Measurements from ENCODE around the gene GLDC. TPM values are rescaled to one million over a fixed set of nuclear protein-coding genes. Genes with fewer than 3 reads are reported as not detected.

GLDC gene
- total RNA-seq, 8 experiments from 2014 or later = 0.76 to 58.7 (median 26.8) TPM

DNA sequence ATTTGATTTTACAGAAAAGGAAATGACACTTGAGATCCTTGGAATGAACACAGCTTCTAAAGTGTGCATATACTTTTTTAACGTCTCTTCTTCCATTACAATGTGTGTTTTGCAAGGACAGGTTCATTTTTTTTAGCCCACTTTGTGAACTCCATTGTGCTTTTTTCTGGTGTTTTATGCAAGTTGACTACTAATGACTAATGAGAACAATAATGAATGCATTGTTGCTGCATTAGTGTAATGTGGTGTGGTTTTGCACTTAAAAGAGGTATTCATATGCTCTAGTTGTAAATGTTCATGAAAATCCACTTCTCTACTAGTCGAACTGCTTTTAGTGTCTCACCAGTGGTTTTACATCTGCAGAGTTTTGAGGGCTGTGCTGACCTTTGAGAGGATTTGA, 139.0 kb downstream of the GLDC start:
- Histone ChIP-seq H3K4me3 (no peak overlapping the region), H3K4me1 (replicated peaks in 1 of 2) (no peaks in the 10 kb centered on the region), H3K27ac (no peak overlapping the region)
- WGBS, 10 experiments = 14 to 100% (median 40%) methylated on average over 1 to 2 of the region's 2 CpGs; no CpG with 5 or more reads in 1 of the 10 experiments
- ATAC-seq (replicated peaks in 6 of 8) = peak in 1 of 8 experiments; percentile 16
- in situ Hi-C loops (cut with MboI; ENCODE audit: low pct_unique_long_range_greater_than_20kb in 2 of 9, low sequenced_read_pairs in 9 of 9, unreplicated experiment in 9 of 9) = no loop called here

- in situ Hi-C loops (cut with MboI; ENCODE audit: low pct_unique_long_range_greater_than_20kb in 2 of 9, low sequenced_read_pairs in 9 of 9, unreplicated experiment in 9 of 9) = no loop called here
- no peak for ATAC-seq (replicated peaks in 6 of 8)
- Histone ChIP-seq H3K27ac (no peak overlapping the region), H3K4me3 (no peak overlapping the region), H3K4me1 (replicated peaks in 1 of 2) (no peaks in the 10 kb centered on the region)
- WGBS, 10 experiments = 80 to 100% (median 97%) methylated on average over 1 to 3 of the region's 3 CpGs; no CpG with 5 or more reads in 3 of the 10 experiments
These were observed 143.1 kb downstream of the GLDC start for GRCh38 chr9:6502399-6502798.

GRCh38 chr9:6501526-6502210, 143.9 kb downstream of the GLDC start:
- no peak for ATAC-seq (replicated peaks in 6 of 8)
- Histone ChIP-seq H3K4me1 (replicated peaks in 1 of 2) (no peaks in the 10 kb centered on the region), H3K4me3 (no peak overlapping the region), H3K27ac (no peak overlapping the region)
- WGBS, 10 experiments = 82 to 100% (median 93%) methylated on average over 1 to 2 of the region's 2 CpGs
- in situ Hi-C loops (cut with MboI; ENCODE audit: low pct_unique_long_range_greater_than_20kb in 2 of 9, low sequenced_read_pairs in 9 of 9, unreplicated experiment in 9 of 9) = no loop called here

GRCh38 chr9:6498982-6499381, 146.5 kb downstream of the GLDC start:
- Histone ChIP-seq H3K4me1 (replicated peaks in 1 of 2) (no peaks in the 10 kb centered on the region), H3K27ac (no peak overlapping the region), H3K4me3 (no peak overlapping the region)
- WGBS, 10 experiments = 75 to 100% (median 90%) methylated on average over 1 of the region's 1 CpG; no CpG with 5 or more reads in 4 of the 10 experiments
- in situ Hi-C loops (cut with MboI; ENCODE audit: low pct_unique_long_range_greater_than_20kb in 2 of 9, low sequenced_read_pairs in 9 of 9, unreplicated experiment in 9 of 9) = no loop called here
- peak in 2 of 8 experiments; percentile 40 to 72 for ATAC-seq (replicated peaks in 6 of 8)

DNA sequence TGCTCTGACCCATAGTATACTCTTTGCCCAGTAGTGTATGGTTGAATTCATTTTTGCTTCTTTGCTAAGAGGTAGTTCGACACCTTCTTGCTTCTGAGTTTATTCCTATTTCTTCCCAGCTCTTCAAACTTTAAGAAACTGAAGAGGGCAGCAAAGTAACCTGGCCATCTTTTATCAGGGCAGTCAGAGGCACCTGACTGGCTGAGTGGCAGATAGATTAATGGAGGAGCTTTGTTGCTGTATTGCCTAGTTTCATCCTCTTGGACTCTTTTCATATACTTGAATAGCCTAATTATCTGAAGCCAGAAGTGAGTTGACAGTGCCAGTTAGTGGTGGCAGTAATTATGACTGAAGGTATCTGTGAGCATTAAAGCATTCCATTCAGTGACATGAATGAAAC, 150.1 kb downstream of the GLDC start:
- ATAC-seq (replicated peaks in 6 of 8) = no peak
- 88 to 100% (median 100%) methylated on average over 1 of the region's 1 CpG; no CpG with 5 or more reads in 5 of the 10 experiments for WGBS, 10 experiments
- Histone ChIP-seq H3K4me1 (replicated peaks in 1 of 2) (no peaks in the 10 kb centered on the region), H3K27ac (no peak overlapping the region), H3K4me3 (no peak overlapping the region)
- in situ Hi-C loops (cut with MboI; ENCODE audit: low pct_unique_long_range_greater_than_20kb in 2 of 9, low sequenced_read_pairs in 9 of 9, unreplicated experiment in 9 of 9) = no loop called here

DNA sequence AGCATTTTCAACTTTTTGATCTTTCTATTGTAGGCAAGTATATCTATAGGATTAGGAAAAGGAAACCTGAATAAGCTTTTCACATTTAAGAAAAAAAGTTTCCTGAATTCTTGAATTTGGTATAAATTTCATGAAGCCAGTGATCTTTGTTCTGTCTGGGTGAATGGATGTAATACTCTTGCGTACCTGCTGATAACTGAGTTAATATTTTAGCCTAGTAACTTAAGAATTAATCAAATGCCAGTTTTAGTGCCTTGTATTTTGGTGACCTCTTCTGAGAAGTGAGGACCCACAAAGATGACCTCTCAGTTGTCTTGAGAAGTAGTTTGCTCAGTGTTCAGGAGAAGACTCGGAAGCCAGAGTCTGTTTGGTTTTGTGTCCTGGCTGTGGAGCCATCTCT, 154.7 kb downstream of the GLDC start:
- in situ Hi-C loops (cut with MboI; ENCODE audit: low pct_unique_long_range_greater_than_20kb in 2 of 9, low sequenced_read_pairs in 9 of 9, unreplicated experiment in 9 of 9) = no loop called here
- 86 to 100% (median 100%) methylated on average over 1 to 2 of the region's 2 CpGs; no CpG with 5 or more reads in 2 of the 10 experiments for WGBS, 10 experiments
- H3K4me1 ChIP-seq (replicated peaks in 1 of 2) = no peaks in the 10 kb centered on the region
- H3K4me3 ChIP-seq = no peak overlapping the region
- H3K27ac ChIP-seq = no peak overlapping the region
- no peak for ATAC-seq (replicated peaks in 6 of 8)

GRCh38 chr9:6489099-6489498, 156.4 kb downstream of the GLDC start:
- no peak for ATAC-seq (replicated peaks in 6 of 8)
- WGBS, 10 experiments = 71 to 100% (median 100%) methylated on average over 1 of the region's 1 CpG; no CpG with 5 or more reads in 4 of the 10 experiments
- no peak overlapping the region for H3K4me3 ChIP-seq
- no peak overlapping the region for H3K27ac ChIP-seq
- H3K4me1 ChIP-seq (replicated peaks in 1 of 2) = no peaks in the 10 kb centered on the region
- in situ Hi-C loops (cut with MboI; ENCODE audit: low pct_unique_long_range_greater_than_20kb in 2 of 9, low sequenced_read_pairs in 9 of 9, unreplicated experiment in 9 of 9) = no loop called here

GRCh38 chr9:6488395-6488794, 157.1 kb downstream of the GLDC start:
- no peak for ATAC-seq (replicated peaks in 6 of 8)
- H3K27ac ChIP-seq = no peak overlapping the region
- no peak overlapping the region for H3K4me3 ChIP-seq
- 92 to 100% (median 97%) methylated on average over 1 to 7 of the region's 7 CpGs; no CpG with 5 or more reads in 1 of the 10 experiments for WGBS, 10 experiments
- H3K4me1 ChIP-seq (replicated peaks in 1 of 2) = no peaks in the 10 kb centered on the region
- in situ Hi-C loops (cut with MboI; ENCODE audit: low pct_unique_long_range_greater_than_20kb in 2 of 9, low sequenced_read_pairs in 9 of 9, unreplicated experiment in 9 of 9) = no loop called here

DNA sequence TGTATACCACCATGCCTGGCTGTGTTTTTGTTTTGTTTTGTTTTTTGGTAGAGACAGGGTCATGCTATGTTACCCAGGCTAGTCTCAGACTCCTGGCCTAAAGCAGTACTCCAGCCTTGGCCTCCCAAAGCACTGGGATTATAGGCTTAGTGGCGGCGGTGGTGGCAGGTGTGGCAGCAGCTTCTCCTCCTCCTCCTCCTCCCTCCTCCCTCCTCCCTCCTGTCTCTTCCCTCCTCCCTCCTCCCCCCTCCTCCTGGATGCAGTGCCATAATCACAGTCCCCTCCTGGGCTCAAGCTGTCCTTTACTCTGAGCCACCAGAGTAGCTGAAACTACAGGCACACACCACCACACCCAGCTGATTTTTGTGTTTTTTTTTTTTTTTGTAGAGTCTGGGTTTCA, 161.3 kb downstream of the GLDC start:
- H3K27ac ChIP-seq = no peak overlapping the region
- WGBS, 10 experiments = 100% methylated on average over 2 of the region's 2 CpGs; no CpG with 5 or more reads in 9 of the 10 experiments
- ATAC-seq (replicated peaks in 6 of 8) = no peak
- no peaks in the 10 kb centered on the region for H3K4me1 ChIP-seq (replicated peaks in 1 of 2)
- in situ Hi-C loops (cut with MboI; ENCODE audit: low pct_unique_long_range_greater_than_20kb in 2 of 9, low sequenced_read_pairs in 9 of 9, unreplicated experiment in 9 of 9) = no loop called here
- H3K4me3 ChIP-seq = no peak overlapping the region

Other genes starting within 250 kb of the GLDC start
- 10 to 100 TPM; 23.3 to 65.0 (median 34.4) TPM for gene UHRF2, start 232.5 kb downstream of the GLDC start, total RNA-seq
- 10 to 100 TPM; 11.4 to 61.4 (median 25.6) TPM for gene KDM4C, start 112.2 kb upstream of the GLDC start, total RNA-seq